ENCODE measurements around the gene HSPA4. TPM values are rescaled to one million over a fixed set of nuclear protein-coding genes. Genes with fewer than 3 reads are reported as not detected.

Gene HSPA4
- total and polyA plus RNA-seq, 2 donors (not counting 3 experiments of a cell fraction or from before 2014, with no cell fraction given): 11.2 to 161 TPM

- peaks cover 23% of the 10 kb centered on the region for H3K79me2 ChIP-seq (ENCODE audit: control insufficient read depth, insufficient read depth, low read length)
- H3K4me1 ChIP-seq (ENCODE audit: control insufficient read depth, extremely low read depth, insufficient read depth, low read length): no peaks in the 10 kb centered on the region
- ChIA-PET POLR2A (no interaction called here), CTCF (interaction anchor here (0.6 kb wide), 1 partner anchor 10 kb away, joined by 3 read pairs; no protein-coding TSS in a partner anchor)
- no peak for FAIRE-seq
- intact Hi-C loops (cut with micrococcal nuclease): no loop called here
- H3K36me3 ChIP-seq (ENCODE audit: control insufficient read depth in 2 of 2, extremely low read depth in 1 of 2, insufficient read depth in 2 of 2, low read length in 2 of 2): peaks cover 7 to 15% of the 10 kb centered on the region in 2 experiments
- no peak overlapping the region for H3K4me3 ChIP-seq (replicated peaks in 1 of 3; ENCODE audit: insufficient read depth in 1 of 3, low read depth in 1 of 3, low read length in 3 of 3)
- H3K9me1 ChIP-seq (replicated peaks; ENCODE audit: control insufficient read depth, extremely low read depth, insufficient read depth, low read length): no peaks in the 10 kb centered on the region
- no peaks in the 10 kb centered on the region for H3K27me3 ChIP-seq (ENCODE audit: control insufficient read depth in 2 of 2, insufficient read depth in 2 of 2, low read length in 2 of 2)
- no peak overlapping the region for H2AFZ ChIP-seq (ENCODE audit: low read depth, low read length)
- no peak overlapping the region for H3K27ac ChIP-seq (ENCODE audit: insufficient read depth, low read depth, low read length)
- H3K9me3 ChIP-seq (replicated peaks; ENCODE audit: control insufficient read depth, insufficient read depth, low read length): no peaks in the 10 kb centered on the region
- no peak for TF ChIP-seq POLR2AphosphoS5 (IDR thresholded peaks at IDR 0.05; ENCODE audit: insufficient read depth, low read depth, low read length)
- no peak for TF ChIP-seq EZH2 (IDR thresholded peaks at IDR 0.05; ENCODE audit: borderline replicate concordance, low read depth, low read length, severe bottlenecking)
- no peak for TF ChIP-seq CTCF (IDR thresholded peaks at IDR 0.05; ENCODE audit: extremely low read depth in 1 of 2, insufficient read depth in 1 of 2, low read depth in 1 of 2, low read length in 2 of 2)
- no peak for TF ChIP-seq GATA2 (IDR thresholded peaks at IDR 0.05; ENCODE audit: insufficient read depth, insufficient read length, low read depth, low read length)
- no peak for TF ChIP-seq POLR2A (IDR thresholded peaks at IDR 0.05; ENCODE audit: low read depth, low read length)
- no peak for TF ChIP-seq FOS (IDR thresholded peaks at IDR 0.05; ENCODE audit: borderline replicate concordance, insufficient read depth, low read length)
- TF ChIP-seq JUN (IDR thresholded peaks at IDR 0.05; ENCODE audit: borderline replicate concordance, insufficient read depth, insufficient read length, low read depth): no peak
- no peak for TF ChIP-seq MAX (IDR thresholded peaks at IDR 0.05; ENCODE audit: insufficient read depth, insufficient read length)
- TF ChIP-seq MYC (IDR thresholded peaks at IDR 0.05; ENCODE audit: low read depth, low read length): no peak
- dilution Hi-C loops (cut with MboI; ENCODE audit: extremely low pct_ligation_motif_present, low sequenced_read_pairs): no loop called here
- no TSS peak for BruUV-seq (replicated peaks)
- H4K20me1 ChIP-seq (replicated peaks; ENCODE audit: control insufficient read depth, extremely low read depth, insufficient read depth, low read length): peaks cover 3% of the 10 kb centered on the region
- H3K4me2 ChIP-seq (ENCODE audit: insufficient read depth, low read length): no peak overlapping the region
- H3K9ac ChIP-seq (replicated peaks; ENCODE audit: extremely low read depth, insufficient read depth, low read length): no peak overlapping the region
- DNase-seq (ENCODE audit: low read depth, low spot score): no peak
Measured at GRCh38 chr5:133086366-133086875, 34.6 kb downstream of the HSPA4 start.
